VCaP (cell line): ENCODE data around the gene EIF5.

Experiments
- H3K27ac ChIP-seq: fragments of 450-650 bp; 2 replicates; pipeline ENCODE4 v1.5.1; 2017
- TF ChIP-seq, protein P1 (sequence below): fragments of 450-650 bp; conservative IDR thresholded peaks from 2 replicates; pipeline ENCODE4 v1.5.1; 2017; ENCODE audit warnings: mild to moderate bottlenecking, moderate library complexity

EIF5 gene

GRCh38 chr14:103340480-103341212, 6.6 kb downstream of the EIF5 start:
- no peak overlapping the region for H3K27ac ChIP-seq
- TF ChIP-seq, protein P1, sequence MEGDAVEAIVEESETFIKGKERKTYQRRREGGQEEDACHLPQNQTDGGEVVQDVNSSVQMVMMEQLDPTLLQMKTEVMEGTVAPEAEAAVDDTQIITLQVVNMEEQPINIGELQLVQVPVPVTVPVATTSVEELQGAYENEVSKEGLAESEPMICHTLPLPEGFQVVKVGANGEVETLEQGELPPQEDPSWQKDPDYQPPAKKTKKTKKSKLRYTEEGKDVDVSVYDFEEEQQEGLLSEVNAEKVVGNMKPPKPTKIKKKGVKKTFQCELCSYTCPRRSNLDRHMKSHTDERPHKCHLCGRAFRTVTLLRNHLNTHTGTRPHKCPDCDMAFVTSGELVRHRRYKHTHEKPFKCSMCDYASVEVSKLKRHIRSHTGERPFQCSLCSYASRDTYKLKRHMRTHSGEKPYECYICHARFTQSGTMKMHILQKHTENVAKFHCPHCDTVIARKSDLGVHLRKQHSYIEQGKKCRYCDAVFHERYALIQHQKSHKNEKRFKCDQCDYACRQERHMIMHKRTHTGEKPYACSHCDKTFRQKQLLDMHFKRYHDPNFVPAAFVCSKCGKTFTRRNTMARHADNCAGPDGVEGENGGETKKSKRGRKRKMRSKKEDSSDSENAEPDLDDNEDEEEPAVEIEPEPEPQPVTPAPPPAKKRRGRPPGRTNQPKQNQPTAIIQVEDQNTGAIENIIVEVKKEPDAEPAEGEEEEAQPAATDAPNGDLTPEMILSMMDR, result no peak

DNA sequence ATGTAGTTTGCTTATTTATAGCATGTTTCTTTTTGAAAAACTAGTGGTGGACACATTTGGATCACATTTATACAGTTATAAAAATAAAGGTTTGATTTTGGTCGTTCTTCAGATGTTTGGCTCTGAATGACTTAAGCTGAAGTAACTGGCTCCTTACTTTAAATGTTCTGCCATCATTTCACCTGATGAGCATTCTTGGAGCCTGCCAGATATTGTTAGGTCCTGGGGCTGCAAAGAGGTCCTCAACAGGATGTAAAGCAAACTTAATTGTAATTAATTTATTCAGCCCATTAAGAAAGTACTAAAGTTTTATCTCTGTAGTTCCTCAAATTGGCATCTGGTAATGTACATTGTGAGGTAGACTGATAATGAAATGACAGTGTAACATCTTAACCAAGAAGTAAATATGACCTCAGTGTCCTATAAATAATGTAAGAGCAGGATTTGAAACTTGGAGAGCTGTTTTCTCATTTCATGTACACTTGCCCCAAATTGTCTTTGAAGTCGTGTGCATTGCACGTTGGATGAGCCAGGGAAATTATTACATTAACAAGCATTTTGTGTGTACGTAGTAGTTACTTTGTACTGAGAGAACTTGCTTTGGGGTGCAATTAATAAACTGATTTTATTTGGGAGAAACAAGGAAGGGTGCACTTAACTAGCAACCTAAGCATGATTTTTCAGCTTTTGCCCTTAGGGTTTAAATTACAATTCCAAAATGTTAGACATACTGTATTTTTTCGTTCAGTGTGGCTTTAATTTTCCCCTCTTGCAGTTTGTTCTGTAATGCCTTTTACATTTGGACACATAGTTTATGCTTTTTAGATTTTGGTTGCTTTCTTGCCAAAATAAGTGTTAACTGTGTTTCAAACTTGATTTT, 7.5 kb downstream of the EIF5 start:
- TF ChIP-seq, protein P1, result no peak
- no peak overlapping the region for H3K27ac ChIP-seq

DNA sequence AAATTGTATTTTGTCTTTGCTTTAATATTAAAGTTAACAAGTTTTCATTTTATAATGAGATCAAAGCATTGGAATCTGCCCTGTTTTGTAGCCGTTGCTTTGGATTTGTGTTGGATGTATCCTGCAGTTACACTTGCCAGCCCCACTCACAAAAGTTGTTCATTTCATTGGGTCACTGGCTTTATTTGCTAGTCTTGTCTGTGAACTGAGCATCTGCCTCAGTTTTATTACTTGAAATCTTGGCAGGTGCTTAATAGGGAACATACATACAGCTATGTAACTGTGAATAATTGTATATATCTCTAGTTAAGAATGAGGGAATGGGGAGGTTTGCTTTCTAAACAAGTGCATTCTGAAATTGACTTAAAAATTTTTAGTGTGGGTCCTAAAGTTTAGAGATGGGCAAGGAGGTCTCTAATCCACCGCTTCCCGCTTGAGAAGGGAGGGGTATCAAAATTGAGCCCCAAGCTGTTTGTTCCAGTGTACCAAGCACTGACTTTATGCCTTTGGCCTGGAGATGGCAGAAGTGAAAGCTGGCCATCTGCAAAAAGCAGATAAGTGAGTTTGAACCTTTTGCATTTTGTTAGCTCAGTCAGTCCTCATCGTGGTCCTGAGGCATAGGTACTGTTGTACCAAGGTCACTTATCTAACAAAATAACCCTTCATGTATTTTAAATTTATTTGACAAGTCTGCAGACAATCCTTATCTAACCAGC, 9.3 kb downstream of the EIF5 start:
- H3K27ac ChIP-seq, result no peak overlapping the region
- TF ChIP-seq, protein P1, result no peak

DNA sequence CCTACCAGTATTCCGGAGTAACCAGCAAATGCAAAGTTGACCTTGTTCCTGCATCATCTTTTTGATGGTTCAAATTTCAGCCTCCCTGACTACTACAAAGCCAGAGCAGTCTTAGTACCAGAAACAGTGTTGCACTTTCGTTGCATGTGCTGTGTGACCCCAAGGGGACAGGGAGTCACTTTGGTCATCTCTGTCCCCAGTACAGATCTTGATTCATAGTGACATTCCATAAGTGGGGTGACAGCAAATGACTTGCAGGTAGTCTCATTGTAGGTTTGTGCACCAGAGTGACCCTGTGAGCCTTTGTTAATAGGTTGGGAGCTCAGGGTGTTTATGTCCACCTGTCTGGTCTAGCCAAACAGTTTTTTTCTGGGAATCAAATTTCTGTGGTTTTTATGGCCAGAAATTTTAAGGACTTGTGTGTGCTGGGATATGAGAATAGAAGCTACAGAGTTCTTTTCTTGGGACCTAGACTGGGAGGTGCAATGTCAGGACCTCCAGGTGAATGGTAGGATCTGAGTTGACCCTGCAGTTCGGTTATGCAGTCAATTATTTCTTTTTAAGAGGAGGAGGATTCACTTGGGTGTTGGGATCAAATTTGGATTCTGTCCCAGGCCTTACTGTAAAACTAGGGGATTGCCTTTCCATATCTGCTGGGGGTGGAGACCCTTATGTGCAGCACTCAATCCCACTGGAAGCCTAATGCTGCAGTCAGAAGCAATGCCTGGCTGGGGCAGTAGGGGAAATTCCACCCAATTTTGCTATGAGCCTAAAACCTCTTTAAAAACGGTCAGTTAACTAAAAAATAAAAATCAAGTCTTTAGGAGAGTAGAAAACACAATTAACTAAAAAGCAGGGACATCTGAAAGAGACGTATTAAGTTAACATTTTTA, 10.1 kb downstream of the EIF5 start:
- TF ChIP-seq, protein P1, result no peak
- H3K27ac ChIP-seq, result no peak overlapping the region

DNA sequence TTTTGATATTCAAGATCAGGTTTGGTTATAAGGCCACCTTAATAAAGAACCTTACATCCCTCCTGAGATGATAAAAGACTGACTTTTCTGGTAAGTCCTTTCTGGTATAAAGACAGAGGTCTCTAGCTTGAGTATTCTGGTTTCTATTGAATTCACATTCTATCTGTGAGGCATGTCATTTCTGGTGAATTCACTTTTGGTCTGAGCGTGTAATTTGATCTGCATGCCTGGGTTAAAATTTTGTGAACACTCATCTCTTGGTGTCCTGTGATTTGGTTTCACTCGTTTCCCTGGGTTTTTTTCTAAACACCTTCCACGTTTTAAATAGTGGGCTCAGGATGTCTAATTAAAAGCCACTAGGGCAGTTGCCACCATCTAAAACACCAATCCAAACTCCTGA, 12.2 kb downstream of the EIF5 start:
- TF ChIP-seq, protein P1, result no peak
- H3K27ac ChIP-seq, result no peak overlapping the region

DNA sequence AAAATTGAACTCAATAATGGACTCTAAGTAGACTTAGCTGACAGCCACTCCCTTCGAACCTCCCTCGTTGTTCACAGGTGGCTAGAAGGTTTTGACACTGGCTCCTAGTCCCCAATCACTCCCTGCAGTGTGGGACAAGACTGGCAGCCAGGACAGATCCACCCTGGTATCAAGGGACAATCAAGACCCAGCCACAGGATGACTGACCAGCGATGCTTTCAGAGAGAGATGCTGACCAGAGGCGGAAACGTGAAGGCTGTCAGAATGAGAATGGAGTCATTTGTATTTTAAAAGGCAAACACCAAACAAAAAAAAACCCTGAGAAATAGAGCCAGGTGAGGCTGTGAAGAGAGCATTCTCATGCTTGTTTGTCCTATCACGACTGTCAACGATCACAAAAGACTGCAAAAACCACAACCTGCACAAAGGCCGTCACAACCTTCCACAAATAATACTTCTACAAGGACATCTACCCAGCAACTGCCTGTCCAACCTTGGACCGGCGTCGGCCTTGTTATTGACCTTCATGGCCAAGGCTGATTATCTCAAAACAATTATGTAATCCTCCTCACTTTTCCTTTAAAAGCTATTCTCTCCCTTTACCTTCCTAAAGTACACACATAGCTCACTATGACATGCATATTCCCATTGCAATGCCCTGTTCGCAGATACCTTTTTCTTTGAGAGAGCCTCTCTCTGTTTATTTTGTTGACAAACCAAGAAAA, 13.2 kb downstream of the EIF5 start:
- H3K27ac ChIP-seq, result no peak overlapping the region
- TF ChIP-seq, protein P1, result no peak
